Uterus (tissue), 4 donors: ENCODE results near the gene PSMA7. TPM values are rescaled to one million over a fixed set of nuclear protein-coding genes. Genes with fewer than 3 reads are reported as not detected.

Experiments
- DNase-seq, 2 donors: peaks; one replicate each; pipeline ENCODE4 v3.0.0-alpha.2; 2019 to 2020
- H3K27ac ChIP-seq, 2 donors: fragments of 200-600 bp; sonication (generic); 1 replicate in 1 of 2; 2 replicates in 1 of 2; pipeline ENCODE4 v1.5.1; 2016 to 2018
- H3K27me3 ChIP-seq, 2 donors: fragments of 200-600 bp; sonication (generic); one replicate each; pipeline ENCODE4 v1.5.1; 2018 to 2019; ENCODE audit warnings: control low read depth in 1 of 2
- H3K36me3 ChIP-seq, 2 donors: fragments of 200-600 bp; sonication (generic); one replicate each; pipeline ENCODE4 v1.5.1; 2019; ENCODE audit warnings: control low read depth in 1 of 2
- H3K4me1 ChIP-seq, 2 donors: fragments of 200-600 bp; sonication (generic); one replicate each; pipeline ENCODE4 v1.5.1; 2018 to 2019; ENCODE audit warnings: control low read depth in 1 of 2
- H3K4me3 ChIP-seq, 2 donors: fragments of 200-600 bp; sonication (generic); 1 replicate in 1 of 2; 2 replicates in 1 of 2; pipeline ENCODE4 v1.5.1; 2018 to 2019; ENCODE audit warnings: mild to moderate bottlenecking in 1 of 2
- H3K9me3 ChIP-seq, 2 donors: fragments of 200-600 bp; sonication (generic); one replicate each; pipeline ENCODE4 v1.5.1; 2019; ENCODE audit warnings: control low read depth in 1 of 2
- CTCF ChIP-seq, 4 experiments: fragments of 200-600 bp in 2 of 4; fragments of 450-650 bp in 2 of 4; sonication (generic) in 2 of 4; IDR thresholded peaks; one replicate each; pipeline ENCODE4 v1.5.1; 2016 to 2019; ENCODE audit warnings: antibody characterized with exemption in 4 of 4, mild to moderate bottlenecking in 2 of 4, moderate library complexity in 1 of 4
- POLR2A ChIP-seq, 2 donors: fragments of 450-650 bp; IDR thresholded peaks; one replicate each; pipeline ENCODE4 v1.6.1; 2016; ENCODE audit warnings: antibody characterized with exemption in 2 of 2, mild to moderate bottlenecking in 1 of 2, moderate library complexity in 1 of 2
- intact Hi-C: fragments of 100-400 bp; cut with DNase I; formaldehyde crosslinking; loops from one replicate; pipeline ENCODE4 v1.15.1; 2023; ENCODE audit warnings: low total_unique reads
- total RNA-seq, 4 donors: library from RNA; depleted of rRNA in 3 of 4; stranded (reverse); fragments of >200 nt in 3 of 4; gene quantifications; one replicate each; pipeline versions ENCODE4 v1.1.0 to v1.2.4, GENCODE V29; 2014 to 2023
- donor health status: DM: yes; HTN: yes; CAD: no.

The PSMA7 gene
- total RNA-seq, 4 donors from 2014 or later: 145 to 214 (median 162) TPM

GRCh38 chr20:62181808-62182207, 38.6 kb upstream of the PSMA7 start:
- Histone ChIP-seq H3K9me3 (no peaks in the 10 kb centered on the region), H3K27ac (peak overlapping the region in 1 of 2 donors; percentile 89), H3K4me3 (no peak overlapping the region), H3K36me3 (no peaks in the 10 kb centered on the region), H3K27me3 (no peaks in the 10 kb centered on the region), H3K4me1 (peaks cover 0 to 7% of the 10 kb centered on the region in 2 donors)
- TF ChIP-seq POLR2A (IDR thresholded peaks at IDR 0.05) (no peak), CTCF (IDR thresholded peaks at IDR 0.05) (no peak)
- no peak for DNase-seq
- intact Hi-C loops: no loop called here

- Histone ChIP-seq H3K36me3 (no peaks in the 10 kb centered on the region), H3K27ac (no peak overlapping the region), H3K9me3 (no peaks in the 10 kb centered on the region), H3K4me3 (no peak overlapping the region), H3K4me1 (peaks cover 0 to 7% of the 10 kb centered on the region in 2 donors), H3K27me3 (no peaks in the 10 kb centered on the region)
- DNase-seq: no peak
- intact Hi-C loops: no loop called here
- no peak for TF ChIP-seq CTCF (IDR thresholded peaks at IDR 0.05)
- no peak for TF ChIP-seq POLR2A (IDR thresholded peaks at IDR 0.05)
Observed at GRCh38 chr20:62179162-62179504, 35.9 kb upstream of the PSMA7 start.

GRCh38 chr20:62178316-62179161, 35.3 kb upstream of the PSMA7 start:
- Histone ChIP-seq H3K9me3 (no peaks in the 10 kb centered on the region), H3K4me1 (peaks cover 0 to 2% of the 10 kb centered on the region in 2 donors), H3K27ac (no peak overlapping the region), H3K4me3 (no peak overlapping the region), H3K27me3 (no peaks in the 10 kb centered on the region), H3K36me3 (no peaks in the 10 kb centered on the region)
- TF ChIP-seq CTCF (IDR thresholded peaks at IDR 0.05): no peak
- DNase-seq: no peak
- intact Hi-C loops: no loop called here

- H3K27me3 ChIP-seq: no peaks in the 10 kb centered on the region
- TF ChIP-seq CTCF (IDR thresholded peaks at IDR 0.05) (no peak), POLR2A (IDR thresholded peaks at IDR 0.05) (no peak)
- H3K4me1 ChIP-seq: no peaks in the 10 kb centered on the region
- H3K36me3 ChIP-seq: no peaks in the 10 kb centered on the region
- DNase-seq: no peak
- H3K4me3 ChIP-seq: no peak overlapping the region
- intact Hi-C loops: no loop called here
- no peaks in the 10 kb centered on the region for H3K9me3 ChIP-seq
- H3K27ac ChIP-seq: no peak overlapping the region
Observed at GRCh38 chr20:62177307-62177706, 34.1 kb upstream of the PSMA7 start.

- Histone ChIP-seq H3K27ac (no peak overlapping the region), H3K9me3 (no peaks in the 10 kb centered on the region), H3K4me1 (no peaks in the 10 kb centered on the region), H3K27me3 (no peaks in the 10 kb centered on the region), H3K36me3 (no peaks in the 10 kb centered on the region), H3K4me3 (no peak overlapping the region)
- DNase-seq: no peak
- no peak for TF ChIP-seq POLR2A (IDR thresholded peaks at IDR 0.05)
- TF ChIP-seq CTCF (IDR thresholded peaks at IDR 0.05): no peak
- intact Hi-C loops: no loop called here
Observed at GRCh38 chr20:62176866-62177265, 33.7 kb upstream of the PSMA7 start.
